Esophagus squamous epithelium (tissue), 5 donors: ENCODE results near the gene MORN1. TPM values are rescaled to one million over a fixed set of nuclear protein-coding genes. Genes with fewer than 3 reads are reported as not detected.
"Not testable (repeated sequence)": the region's sequence is repeated elsewhere in the genome, so short reads cannot be mapped to it uniquely, and the experiment has no call there.

Experiments used
- DNase-seq: peaks from one replicate; lab custom pipeline; 2025; lab: John Stamatoyannopoulos, UW
- H3K27ac ChIP-seq, 4 donors: fragments of 200-600 bp; sonication (generic); one replicate each; pipeline ENCODE4 v1.5.1; 2016 to 2019; ENCODE audit warnings: mild to moderate bottlenecking in 1 of 4
- H3K27me3 ChIP-seq, 4 donors: fragments of 200-600 bp; sonication (generic); 1 replicate in 3 of 4; 2 replicates in 1 of 4; pipeline versions ENCODE4 v1.5.1 to v1.6.0; 2017 to 2021; ENCODE audit warnings: antibody characterized with exemption in 1 of 4
- H3K36me3 ChIP-seq, 3 donors: fragments of 200-600 bp; sonication (generic); one replicate each; pipeline ENCODE4 v1.5.1; 2016 to 2019
- H3K4me1 ChIP-seq, 3 donors: fragments of 200-600 bp; sonication (generic); one replicate each; pipeline ENCODE4 v1.5.1; 2017 to 2019
- H3K4me3 ChIP-seq, 4 donors: fragments of 200-600 bp; sonication (generic); 1 replicate in 3 of 4; 2 replicates in 1 of 4; pipeline ENCODE4 v1.5.1; 2016 to 2019; ENCODE audit warnings: mild to moderate bottlenecking in 2 of 4, moderate library complexity in 1 of 4
- H3K9me3 ChIP-seq, 3 donors: fragments of 200-600 bp; sonication (generic); one replicate each; pipeline ENCODE4 v1.5.1; 2016 to 2019
- POLR2A ChIP-seq, 4 donors: fragments of 450-650 bp; IDR thresholded peaks; one replicate each; pipeline ENCODE4 v1.6.1; 2017; ENCODE audit warnings: antibody characterized with exemption in 4 of 4, mild to moderate bottlenecking in 4 of 4, moderate library complexity in 3 of 4
- WGBS, 2 donors: methylation state at CpG; one replicate each; pipeline ENCODE4 v1.1.5; 2018; 5-methylcytosine and 5-hydroxymethylcytosine counted together
- intact Hi-C: fragments of 100-400 bp; cut with DNase I; formaldehyde crosslinking; loops from one replicate; pipeline ENCODE4 v1.15.0; 2022
- total RNA-seq, 4 donors: library from RNA; depleted of rRNA; stranded (reverse); fragments of >200 nt; gene quantifications; one replicate each; pipeline ENCODE4 v1.1.0, GENCODE V29; 2016
- TF ChIP-seq, protein P1 (sequence below), 6 experiments: fragments of 450-650 bp in 4 of 6; fragments of 200-600 bp in 2 of 6; sonication (generic) in 2 of 6; IDR thresholded peaks; one replicate each; pipeline ENCODE4 v1.5.1; 2016 to 2019; ENCODE audit warnings: antibody characterized with exemption in 6 of 6, mild to moderate bottlenecking in 4 of 6, moderate library complexity in 4 of 6
- donor health status: DM: yes; HTN: yes; CAD: no.

MORN1 gene
- total RNA-seq, 4 donors from 2014 or later: 6.7 to 10.8 (median 7.0) TPM

DNA sequence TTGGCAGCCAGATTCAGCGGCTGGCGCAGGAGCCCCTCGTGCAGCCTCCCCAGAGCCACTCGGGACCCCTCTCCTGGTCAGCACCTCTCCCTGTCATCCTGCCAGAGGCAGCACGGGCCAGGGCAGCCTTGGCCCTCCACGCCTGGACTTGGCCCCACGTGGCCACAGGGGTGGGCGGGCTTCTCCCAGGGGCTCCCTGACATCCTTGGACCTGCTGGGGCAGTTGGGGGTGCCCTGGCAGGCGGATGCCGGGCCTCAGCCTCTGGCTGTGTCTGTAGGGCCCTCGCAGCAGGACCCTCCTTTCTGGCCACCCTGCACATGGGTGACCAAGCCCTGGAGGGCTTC, 60.2 kb downstream of the MORN1 start:
- TF ChIP-seq, protein P1, sequence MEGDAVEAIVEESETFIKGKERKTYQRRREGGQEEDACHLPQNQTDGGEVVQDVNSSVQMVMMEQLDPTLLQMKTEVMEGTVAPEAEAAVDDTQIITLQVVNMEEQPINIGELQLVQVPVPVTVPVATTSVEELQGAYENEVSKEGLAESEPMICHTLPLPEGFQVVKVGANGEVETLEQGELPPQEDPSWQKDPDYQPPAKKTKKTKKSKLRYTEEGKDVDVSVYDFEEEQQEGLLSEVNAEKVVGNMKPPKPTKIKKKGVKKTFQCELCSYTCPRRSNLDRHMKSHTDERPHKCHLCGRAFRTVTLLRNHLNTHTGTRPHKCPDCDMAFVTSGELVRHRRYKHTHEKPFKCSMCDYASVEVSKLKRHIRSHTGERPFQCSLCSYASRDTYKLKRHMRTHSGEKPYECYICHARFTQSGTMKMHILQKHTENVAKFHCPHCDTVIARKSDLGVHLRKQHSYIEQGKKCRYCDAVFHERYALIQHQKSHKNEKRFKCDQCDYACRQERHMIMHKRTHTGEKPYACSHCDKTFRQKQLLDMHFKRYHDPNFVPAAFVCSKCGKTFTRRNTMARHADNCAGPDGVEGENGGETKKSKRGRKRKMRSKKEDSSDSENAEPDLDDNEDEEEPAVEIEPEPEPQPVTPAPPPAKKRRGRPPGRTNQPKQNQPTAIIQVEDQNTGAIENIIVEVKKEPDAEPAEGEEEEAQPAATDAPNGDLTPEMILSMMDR (IDR thresholded peaks at IDR 0.05): no peak
- no peak for TF ChIP-seq POLR2A (IDR thresholded peaks at IDR 0.05)
- WGBS, 2 donors: 60% methylated on average over 2 of the region's 11 CpGs; no CpG with 5 or more reads in 1 of the 2 donors
- intact Hi-C loops: no loop called here
- Histone ChIP-seq H3K27me3 (peaks cover 0 to 32% (median 0%) of the 10 kb centered on the region in 4 donors), H3K27ac (peak overlapping the region in 3 of 4 donors; percentile 60 to 79 (median 78)), H3K4me3 (no peak overlapping the region), H3K36me3 (no peaks in the 10 kb centered on the region), H3K4me1 (peaks cover 12 to 50% (median 14%) of the 10 kb centered on the region in 3 donors), H3K9me3 (no peaks in the 10 kb centered on the region)
- DNase-seq: no peak

DNA sequence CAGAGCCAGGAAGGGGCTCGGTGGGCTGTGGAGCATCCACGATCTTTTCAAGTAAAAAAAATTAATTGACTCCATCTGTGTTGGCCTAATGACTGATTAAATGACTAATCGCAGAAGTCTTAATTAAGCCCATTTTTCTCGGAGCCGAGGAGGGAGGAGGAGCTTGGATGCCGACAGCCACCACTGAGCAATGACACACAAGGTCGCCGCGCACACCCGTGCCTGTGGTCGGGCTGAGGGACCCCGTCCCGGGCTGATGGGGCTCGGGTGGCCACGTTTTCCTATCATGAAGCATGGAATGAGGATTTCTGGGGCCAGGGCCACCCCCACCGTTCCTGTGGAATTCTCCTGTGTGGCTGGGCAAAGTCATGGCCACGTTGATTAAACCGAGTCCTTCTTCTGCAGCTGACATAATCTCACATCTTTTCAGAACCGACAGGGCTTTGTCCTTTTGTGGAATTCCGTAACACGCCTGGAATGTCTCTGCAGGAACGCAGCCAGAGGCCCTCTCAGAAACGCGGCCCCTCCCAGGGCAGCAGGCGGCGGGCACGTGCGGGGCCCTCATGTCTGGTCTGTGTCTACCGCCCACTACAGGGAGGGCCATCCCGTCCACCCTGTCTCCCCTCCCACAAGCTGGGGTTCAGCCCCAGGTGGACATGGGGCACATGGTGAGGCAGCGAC, 60.7 kb downstream of the MORN1 start:
- DNase-seq: no peak

DNA sequence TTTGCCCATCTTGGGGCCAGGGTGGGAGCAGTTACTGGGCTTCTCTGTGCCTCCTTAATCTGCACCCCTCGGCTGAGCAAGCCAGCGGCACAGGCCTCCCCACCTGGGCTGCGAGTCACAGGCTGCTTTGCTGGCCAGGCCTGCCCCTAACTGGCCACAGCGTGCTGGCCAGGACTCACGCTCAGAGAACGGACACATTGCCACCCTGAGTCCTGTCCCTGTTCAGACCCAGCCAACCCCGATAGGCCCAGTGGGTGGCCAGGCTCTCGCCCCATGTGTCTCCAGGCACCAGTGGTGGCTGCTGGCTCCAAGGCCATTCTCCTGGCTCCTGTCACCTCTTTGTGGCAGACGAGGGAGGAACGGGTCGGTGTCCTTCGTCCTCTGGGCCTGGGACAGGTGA, 61.3 kb downstream of the MORN1 start:
- H3K4me3 ChIP-seq: no peak overlapping the region
- 100% methylated on average over 1 of the region's 12 CpGs; no CpG with 5 or more reads in 1 of the 2 donors for WGBS, 2 donors
- H3K36me3 ChIP-seq: no peaks in the 10 kb centered on the region
- H3K9me3 ChIP-seq: no peaks in the 10 kb centered on the region
- no peak for TF ChIP-seq POLR2A (IDR thresholded peaks at IDR 0.05)
- TF ChIP-seq, protein P1 (IDR thresholded peaks at IDR 0.05): no peak
- no peak for DNase-seq
- intact Hi-C loops: no loop called here
- H3K27ac ChIP-seq: peak overlapping the region in 2 of 4 donors; percentile 78 to 79
- peaks cover 0 to 43% (median 0%) of the 10 kb centered on the region in 4 donors for H3K27me3 ChIP-seq
- peaks cover 1 to 44% (median 8%) of the 10 kb centered on the region in 3 donors for H3K4me1 ChIP-seq

More for the DNA sequence above, 60.7 kb downstream of the MORN1 start:
- Histone ChIP-seq H3K4me3 (peak overlapping the region in 1 of 4 donors; percentile 8), H3K9me3 (no peaks in the 10 kb centered on the region), H3K36me3 (no peaks in the 10 kb centered on the region), H3K27me3 (peaks cover 0 to 37% (median 0%) of the 10 kb centered on the region in 4 donors), H3K4me1 (peaks cover 7 to 50% (median 11%) of the 10 kb centered on the region in 3 donors), H3K27ac (peak overlapping the region in 3 of 4 donors; percentile 60 to 79 (median 78))
- intact Hi-C loops: no loop called here
- WGBS, 2 donors: 24 to 39% methylated on average over 6 to 23 of the region's 31 CpGs
- TF ChIP-seq, protein P1 (IDR thresholded peaks at IDR 0.05): no peak
- TF ChIP-seq POLR2A (IDR thresholded peaks at IDR 0.05): no peak

DNA sequence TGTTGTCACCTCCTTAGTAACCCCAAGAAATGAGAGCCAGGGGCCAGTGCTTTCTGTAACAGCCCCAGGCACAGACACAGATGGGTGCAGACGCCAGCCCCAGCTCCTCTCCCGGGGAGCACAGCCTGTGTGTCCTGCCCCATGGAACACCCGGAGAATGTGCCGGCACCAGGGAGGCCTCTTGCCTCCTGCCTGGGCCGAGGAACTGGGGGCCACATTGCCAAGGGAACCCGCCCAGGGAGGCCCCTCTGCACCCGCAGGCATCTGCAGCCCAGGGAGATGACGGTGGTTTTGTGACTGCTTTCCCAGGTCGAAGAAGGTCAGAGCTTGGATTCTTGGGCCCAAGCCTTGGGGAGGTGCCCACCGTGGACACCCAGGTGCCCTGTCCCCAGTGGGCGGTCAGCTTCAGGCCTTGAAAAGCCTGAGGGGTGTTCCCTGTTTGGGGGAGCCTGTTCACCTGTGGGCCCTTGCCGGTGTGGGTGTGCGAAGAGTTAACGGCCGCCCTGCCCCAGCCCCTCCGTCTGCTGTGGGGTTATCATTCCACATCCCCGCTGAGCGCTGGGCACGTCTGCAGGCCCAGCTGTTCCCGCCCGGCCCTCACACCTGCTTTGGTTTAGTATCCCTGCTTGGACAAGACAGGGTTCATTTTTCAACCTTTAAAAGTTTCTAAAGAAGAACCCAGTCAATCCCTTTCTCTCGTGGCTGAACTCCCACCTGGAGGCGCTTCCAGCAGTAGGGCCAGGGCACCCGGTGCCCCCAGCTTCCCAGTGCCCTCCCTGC, 62.5 kb downstream of the MORN1 start:
- no peak for TF ChIP-seq POLR2A (IDR thresholded peaks at IDR 0.05)
- TF ChIP-seq, protein P1 (IDR thresholded peaks at IDR 0.05): no peak
- Histone ChIP-seq H3K27ac (no peak overlapping the region), H3K9me3 (no peaks in the 10 kb centered on the region), H3K27me3 (peaks cover 0 to 55% (median 0%) of the 10 kb centered on the region in 4 donors), H3K36me3 (no peaks in the 10 kb centered on the region), H3K4me3 (no peak overlapping the region), H3K4me1 (peaks cover 0 to 33% (median 8%) of the 10 kb centered on the region in 3 donors)
- intact Hi-C loops: no loop called here
- 84 to 85% methylated on average over 9 to 10 of the region's 24 CpGs for WGBS, 2 donors
- DNase-seq: no peak

DNA sequence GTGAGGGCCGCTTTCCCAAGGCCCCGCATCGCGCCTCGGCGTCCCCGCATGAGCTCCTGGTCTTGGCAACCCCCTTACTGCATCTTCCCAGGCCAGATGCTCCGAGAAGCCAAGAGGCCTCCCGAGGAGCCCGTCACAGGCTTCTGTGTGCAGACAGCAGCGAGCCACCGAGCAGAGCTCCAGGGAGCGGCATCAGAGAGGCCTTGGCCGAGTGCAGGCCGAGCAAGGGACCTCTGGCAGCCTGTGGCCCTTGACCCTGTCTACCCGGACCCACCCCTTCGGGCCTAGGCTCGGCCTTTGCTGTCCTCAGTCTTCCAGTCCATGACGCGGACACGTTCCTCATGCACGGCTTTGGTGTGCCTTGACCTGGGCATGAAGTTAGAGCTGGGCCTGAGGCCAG, 63.5 kb downstream of the MORN1 start:
- intact Hi-C loops: no loop called here
- DNase-seq: no peak
- TF ChIP-seq, protein P1 (IDR thresholded peaks at IDR 0.05): no peak
- Histone ChIP-seq H3K27me3 (peaks cover 0 to 65% (median 0%) of the 10 kb centered on the region in 4 donors), H3K4me1 (peaks cover 0 to 32% (median 8%) of the 10 kb centered on the region in 3 donors), H3K27ac (no peak overlapping the region), H3K9me3 (no peaks in the 10 kb centered on the region), H3K36me3 (no peaks in the 10 kb centered on the region), H3K4me3 (no peak overlapping the region)
- WGBS, 2 donors: 90% methylated on average over 2 of the region's 22 CpGs; no CpG with 5 or more reads in 1 of the 2 donors

DNA sequence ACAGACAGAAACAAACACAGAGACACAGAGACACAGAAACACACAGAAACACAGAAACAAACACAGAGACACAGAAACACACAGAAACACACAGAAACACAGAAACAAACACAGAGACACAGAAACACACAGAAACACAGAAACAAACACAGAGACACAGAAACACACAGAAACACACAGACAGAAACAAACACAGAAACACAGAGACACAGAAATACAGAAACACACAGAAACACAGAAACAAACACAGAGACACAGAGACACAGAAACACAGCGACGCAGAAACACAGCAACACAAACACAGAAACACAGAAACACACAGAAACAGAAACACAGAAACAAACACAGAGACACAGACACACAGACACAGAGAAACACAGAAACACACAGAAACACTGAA, 64.2 kb downstream of the MORN1 start:
- H3K27ac ChIP-seq, H3K36me3 ChIP-seq, intact Hi-C loops, H3K4me3 ChIP-seq, DNase-seq, H3K9me3 ChIP-seq: not testable (repeated sequence)
- 94% methylated on average over 2 of the region's 2 CpGs for WGBS, 2 donors
- peaks cover 6 to 39% (median 13%) of the 10 kb centered on the region in 3 donors for H3K4me1 ChIP-seq
- H3K27me3 ChIP-seq: peaks cover 0 to 66% (median 0%) of the 10 kb centered on the region in 4 donors
